ENCODE data around the gene KIF1A.
"Not testable (repeated sequence)": the region's sequence is repeated elsewhere in the genome, so short reads cannot be mapped to it uniquely, and the experiment has no call there.

Gene KIF1A

GRCh38 chr2:240855670-240856069 lies 35.7 kb upstream of the KIF1A start:
- no peaks in the 10 kb centered on the region for H3K36me3 ChIP-seq (ENCODE audit: insufficient read depth, low read length)
- no peak overlapping the region for H3K4me2 ChIP-seq (ENCODE audit: low read length)
- peaks cover 34% of the 10 kb centered on the region for H3K27me3 ChIP-seq (ENCODE audit: control insufficient read depth, insufficient read depth, low read length)
- no peaks in the 10 kb centered on the region for H3K4me1 ChIP-seq (ENCODE audit: control insufficient read depth, insufficient read depth, low read length)
- peaks cover 2% of the 10 kb centered on the region for H3K9me3 ChIP-seq (replicated peaks; ENCODE audit: low read length)
- no peak overlapping the region for H3K4me3 ChIP-seq (ENCODE audit: low read length)
- H3K9ac ChIP-seq (ENCODE audit: low read depth, low read length) = no peak overlapping the region

GRCh38 chr2:240852671-240853314 lies 32.8 kb upstream of the KIF1A start:
- Histone ChIP-seq H3K9me3 (replicated peaks; ENCODE audit: low read length) (peaks cover 2% of the 10 kb centered on the region), H3K4me3 (ENCODE audit: low read length) (no peak overlapping the region), H3K9ac (ENCODE audit: low read depth, low read length) (no peak overlapping the region), H3K4me1 (ENCODE audit: control insufficient read depth, insufficient read depth, low read length) (no peaks in the 10 kb centered on the region), H3K36me3 (ENCODE audit: insufficient read depth, low read length) (no peaks in the 10 kb centered on the region), H3K27me3 (ENCODE audit: control insufficient read depth, insufficient read depth, low read length) (peaks cover 24% of the 10 kb centered on the region), H3K4me2 (ENCODE audit: low read length) (no peak overlapping the region)

GRCh38 chr2:240851078-240851991 lies 31.3 kb upstream of the KIF1A start:
- Histone ChIP-seq H3K4me3 (ENCODE audit: low read length) (no peak overlapping the region), H3K4me2 (ENCODE audit: low read length) (no peak overlapping the region), H3K27me3 (ENCODE audit: control insufficient read depth, insufficient read depth, low read length) (peaks cover 20% of the 10 kb centered on the region), H3K9me3 (replicated peaks; ENCODE audit: low read length) (peaks cover 2% of the 10 kb centered on the region), H3K36me3 (ENCODE audit: insufficient read depth, low read length) (no peaks in the 10 kb centered on the region), H3K9ac (ENCODE audit: low read depth, low read length) (no peak overlapping the region), H3K4me1 (ENCODE audit: control insufficient read depth, insufficient read depth, low read length) (no peaks in the 10 kb centered on the region)

- Histone ChIP-seq H3K4me2 (ENCODE audit: low read length) (no peak overlapping the region), H3K9ac (ENCODE audit: low read depth, low read length) (no peak overlapping the region), H3K9me3 (replicated peaks; ENCODE audit: low read length) (peaks cover 2% of the 10 kb centered on the region), H3K27me3 (ENCODE audit: control insufficient read depth, insufficient read depth, low read length) (peaks cover 22% of the 10 kb centered on the region), H3K4me3 (ENCODE audit: low read length) (no peak overlapping the region), H3K4me1 (ENCODE audit: control insufficient read depth, insufficient read depth, low read length) (no peaks in the 10 kb centered on the region), H3K36me3 (ENCODE audit: insufficient read depth, low read length) (no peaks in the 10 kb centered on the region)
Observed at GRCh38 chr2:240850756-240851077, 30.7 kb upstream of the KIF1A start.

- no peak overlapping the region for H3K4me2 ChIP-seq (ENCODE audit: low read length)
- H3K9ac ChIP-seq (ENCODE audit: low read depth, low read length) = no peak overlapping the region
- no peak overlapping the region for H3K4me3 ChIP-seq (ENCODE audit: low read length)
Observed at GRCh38 chr2:240850026-240850425, 30.0 kb upstream of the KIF1A start.

GRCh38 chr2:240848900-240849680 lies 29.1 kb upstream of the KIF1A start:
- Histone ChIP-seq H3K4me2 (ENCODE audit: low read length) (no peak overlapping the region), H3K4me1 (ENCODE audit: control insufficient read depth, insufficient read depth, low read length) (no peaks in the 10 kb centered on the region), H3K4me3 (ENCODE audit: low read length) (no peak overlapping the region), H3K27me3 (ENCODE audit: control insufficient read depth, insufficient read depth, low read length) (peaks cover 29% of the 10 kb centered on the region), H3K9ac (ENCODE audit: low read depth, low read length) (no peak overlapping the region), H3K9me3 (replicated peaks; ENCODE audit: low read length) (peaks cover under 1% of the 10 kb centered on the region), H3K36me3 (ENCODE audit: insufficient read depth, low read length) (no peaks in the 10 kb centered on the region)

More at GRCh38 chr2:240850026-240850425, 30.0 kb upstream of the KIF1A start:
- no peaks in the 10 kb centered on the region for H3K4me1 ChIP-seq (ENCODE audit: control insufficient read depth, insufficient read depth, low read length)
- peaks cover 2% of the 10 kb centered on the region for H3K9me3 ChIP-seq (replicated peaks; ENCODE audit: low read length)
- H3K27me3 ChIP-seq (ENCODE audit: control insufficient read depth, insufficient read depth, low read length) = peaks cover 22% of the 10 kb centered on the region
- H3K36me3 ChIP-seq (ENCODE audit: insufficient read depth, low read length) = no peaks in the 10 kb centered on the region

GRCh38 chr2:240847817-240848216 lies 27.8 kb upstream of the KIF1A start:
- H3K9ac ChIP-seq (ENCODE audit: low read depth, low read length) = no peak overlapping the region
- no peaks in the 10 kb centered on the region for H3K4me1 ChIP-seq (ENCODE audit: control insufficient read depth, insufficient read depth, low read length)
- H3K9me3 ChIP-seq (replicated peaks; ENCODE audit: low read length) = no peaks in the 10 kb centered on the region

GRCh38 chr2:240846873-240847595 lies 27.0 kb upstream of the KIF1A start:
- no peaks in the 10 kb centered on the region for H3K9me3 ChIP-seq (replicated peaks; ENCODE audit: low read length)
- peaks cover 30% of the 10 kb centered on the region for H3K27me3 ChIP-seq (ENCODE audit: control insufficient read depth, insufficient read depth, low read length)
- no peak overlapping the region for H3K9ac ChIP-seq (ENCODE audit: low read depth, low read length)
- H3K4me2 ChIP-seq (ENCODE audit: low read length) = no peak overlapping the region
- no peak overlapping the region for H3K4me3 ChIP-seq (ENCODE audit: low read length)
- H3K4me1 ChIP-seq (ENCODE audit: control insufficient read depth, insufficient read depth, low read length) = no peaks in the 10 kb centered on the region
- no peaks in the 10 kb centered on the region for H3K36me3 ChIP-seq (ENCODE audit: insufficient read depth, low read length)

More at GRCh38 chr2:240847817-240848216, 27.8 kb upstream of the KIF1A start:
- H3K27me3 ChIP-seq (ENCODE audit: control insufficient read depth, insufficient read depth, low read length) = peaks cover 36% of the 10 kb centered on the region
- H3K36me3 ChIP-seq (ENCODE audit: insufficient read depth, low read length) = no peaks in the 10 kb centered on the region
- H3K4me2 ChIP-seq (ENCODE audit: low read length) = no peak overlapping the region
- H3K4me3 ChIP-seq (ENCODE audit: low read length) = no peak overlapping the region

GRCh38 chr2:240846309-240846708 lies 26.3 kb upstream of the KIF1A start:
- not testable (repeated sequence) for H3K36me3 ChIP-seq (ENCODE audit: insufficient read depth, low read length); H3K4me1 ChIP-seq (ENCODE audit: control insufficient read depth, insufficient read depth, low read length); H3K4me3 ChIP-seq (ENCODE audit: low read length)

GRCh38 chr2:240840435-240841060 lies 20.5 kb upstream of the KIF1A start:
- peaks cover 10% of the 10 kb centered on the region for H3K4me1 ChIP-seq (ENCODE audit: control insufficient read depth, insufficient read depth, low read length)
- no peak overlapping the region for H3K9ac ChIP-seq (ENCODE audit: low read depth, low read length)
- no peaks in the 10 kb centered on the region for H3K36me3 ChIP-seq (ENCODE audit: insufficient read depth, low read length)

More at GRCh38 chr2:240846309-240846708, 26.3 kb upstream of the KIF1A start:
- not testable (repeated sequence) for H3K9ac ChIP-seq (ENCODE audit: low read depth, low read length); H3K4me2 ChIP-seq (ENCODE audit: low read length); H3K9me3 ChIP-seq (replicated peaks; ENCODE audit: low read length)
- H3K27me3 ChIP-seq (ENCODE audit: control insufficient read depth, insufficient read depth, low read length) = peaks cover 31% of the 10 kb centered on the region

More at GRCh38 chr2:240840435-240841060, 20.5 kb upstream of the KIF1A start:
- Histone ChIP-seq H3K4me3 (ENCODE audit: low read length) (no peak overlapping the region), H3K27me3 (ENCODE audit: control insufficient read depth, insufficient read depth, low read length) (peaks cover 40% of the 10 kb centered on the region), H3K9me3 (replicated peaks; ENCODE audit: low read length) (no peaks in the 10 kb centered on the region), H3K4me2 (ENCODE audit: low read length) (no peak overlapping the region)

Data from skeletal muscle satellite cell (primary cell).